PC-9 (cell line): ENCODE measurements around the gene SVOP. TPM values are rescaled to one million over a fixed set of nuclear protein-coding genes. Genes with fewer than 3 reads are reported as not detected.
"Not testable (repeated sequence)": the region's sequence is repeated elsewhere in the genome, so short reads cannot be mapped to it uniquely, and the experiment has no call there.

Experiments used
- BruUV-seq: library from RNA; stranded (reverse); fragments of 400-500 nt; replicated peaks from 2 replicates; lab custom pipeline; 2021; lab: Mats Ljungman, UMichigan
- CTCF ChIA-PET: fragments of 300-600 bp; sonication (Branson Sonifier 250); formaldehyde crosslinking; loops from one replicate; lab custom pipeline; 2022; ENCODE audit warnings: antibody characterized with exemption; lab: Charles Lee
- POLR2A ChIA-PET: fragments of 300-600 bp; sonication (Branson Sonifier 250); formaldehyde crosslinking; loops from one replicate; lab custom pipeline; 2022; ENCODE audit warnings: antibody characterized with exemption; ENCODE audit not compliant: unreplicated experiment; lab: Charles Lee
- DNase-seq, 2 experiments: peaks; one replicate each; pipeline versions ENCODE4 v3.0.0 to v3.0.0-alpha.2; 2015 to 2022; ENCODE audit warnings: mixed read lengths in 1 of 2
- H2AFZ ChIP-seq: fragments of 200-600 bp; sonication (generic); 2 replicates; pipeline ENCODE4 v1.8.1; 2017; ENCODE audit warnings: antibody characterized with exemption
- H3F3A ChIP-seq: fragments of 200-600 bp; sonication (generic); 2 replicates; pipeline ENCODE4 v1.8.1; 2017; ENCODE audit warnings: antibody characterized with exemption, mild to moderate bottlenecking, low read depth; ENCODE audit not compliant: insufficient read depth
- H3K27ac ChIP-seq: fragments of 200-600 bp; sonication (generic); 2 replicates; pipeline ENCODE4 v1.6.1; 2016; ENCODE audit warnings: mixed run types
- H3K27me3 ChIP-seq: fragments of 200-600 bp; sonication (generic); 2 replicates; pipeline ENCODE4 v1.6.1; 2016; ENCODE audit warnings: low read depth, mixed run types; ENCODE audit not compliant: insufficient read depth
- H3K36me3 ChIP-seq: fragments of 200-600 bp; sonication (generic); 2 replicates; pipeline ENCODE4 v1.6.1; 2016; ENCODE audit warnings: low read depth, mixed run types
- H3K4me1 ChIP-seq: fragments of 200-600 bp; sonication (generic); replicated peaks from 2 replicates; pipeline ENCODE4 v1.6.1; 2016; ENCODE audit warnings: mixed run types; ENCODE audit not compliant: insufficient read depth
- H3K4me2 ChIP-seq: fragments of 200-600 bp; sonication (generic); 2 replicates; pipeline ENCODE4 v1.6.1; 2017; ENCODE audit warnings: mixed run types
- H3K4me3 ChIP-seq: fragments of 200-600 bp; sonication (generic); 2 replicates; pipeline ENCODE4 v1.6.1; 2016; ENCODE audit warnings: mixed run types
- H3K79me2 ChIP-seq: fragments of 200-600 bp; sonication (generic); 2 replicates; pipeline ENCODE4 v1.6.1; 2017; ENCODE audit warnings: low read depth, mixed run types
- H3K9me2 ChIP-seq: fragments of 200-600 bp; sonication (generic); 2 replicates; pipeline ENCODE4 v1.8.1; 2017; ENCODE audit warnings: mild to moderate bottlenecking; ENCODE audit not compliant: insufficient read depth
- H3K9me3 ChIP-seq: fragments of 200-600 bp; sonication (generic); 2 replicates; pipeline ENCODE4 v1.8.1; 2016; ENCODE audit warnings: low read depth; ENCODE audit not compliant: insufficient read depth
- H4K20me1 ChIP-seq: fragments of 200-600 bp; sonication (generic); 2 replicates; pipeline ENCODE4 v1.8.1; 2017; ENCODE audit not compliant: insufficient read depth
- CTCF ChIP-seq: fragments of 200-600 bp; sonication (generic); conservative IDR thresholded peaks from 2 replicates; pipeline ENCODE4 v1.6.1; 2017; ENCODE audit warnings: mixed run types, antibody characterized with exemption, mild to moderate bottlenecking, moderate library complexity
- EZH2 ChIP-seq: fragments of 200-600 bp; sonication (generic); IDR thresholded peaks from 2 replicates; pipeline ENCODE4 v1.8.0; 2017; ENCODE audit warnings: antibody characterized with exemption, low read depth
- intact Hi-C: fragments of 100-400 bp; cut with micrococcal nuclease; formaldehyde crosslinking; loops from one replicate; pipeline ENCODE4 v1.10.0; 2022; ENCODE audit not compliant: unreplicated experiment
- total RNA-seq: library from RNA; stranded (reverse); gene quantifications from 2 replicates; pipeline ENCODE4 v1.2.3, GENCODE V29; 2021

SVOP gene
- total RNA-seq, 1 experiment from 2014 or later: not detected

GRCh38 chr12:108859923-108860291, 161.0 kb downstream of the SVOP start:
- no peak for DNase-seq
- intact Hi-C loops: loop anchor here (2.0 to 5.0 kb wide), 3 partner anchors 91 to 192 kb away; partner anchors contain the start of genes CORO1C and USP30
- ChIA-PET CTCF (no interaction called here), POLR2A (no interaction called here)
- Histone ChIP-seq H3K36me3 (no peaks in the 10 kb centered on the region), H3K4me3 (no peak overlapping the region), H3F3A (peaks cover 15% of the 10 kb centered on the region), H3K27ac (no peak overlapping the region), H3K4me2 (no peak overlapping the region), H3K27me3 (no peaks in the 10 kb centered on the region), H2AFZ (no peak overlapping the region), H3K4me1 (peaks cover 24% of the 10 kb centered on the region), H3K9me3 (no peaks in the 10 kb centered on the region), H3K79me2 (peaks cover 22% of the 10 kb centered on the region), H4K20me1 (no peaks in the 10 kb centered on the region), H3K9me2 (no peaks in the 10 kb centered on the region)
- no peak for TF ChIP-seq EZH2
- TF ChIP-seq CTCF: no peak
- no TSS peak for BruUV-seq

GRCh38 chr12:108859141-108859922, 161.5 kb downstream of the SVOP start:
- H3K9me3 ChIP-seq, H3K27ac ChIP-seq, H3K9me2 ChIP-seq, H3K4me3 ChIP-seq, POLR2A ChIA-PET, H4K20me1 ChIP-seq, H3K4me2 ChIP-seq, DNase-seq, BruUV-seq, H2AFZ ChIP-seq, H3K27me3 ChIP-seq, H3K36me3 ChIP-seq: not testable (repeated sequence)
- intact Hi-C loops: loop anchor here (2.0 to 5.0 kb wide), 3 partner anchors 91 to 193 kb away; partner anchors contain the start of genes CORO1C and USP30
- peaks cover 30% of the 10 kb centered on the region for H3K4me1 ChIP-seq
- H3K79me2 ChIP-seq: peaks cover 26% of the 10 kb centered on the region
- CTCF ChIA-PET: interaction anchor here (0.6 kb wide), 1 partner anchor 27 kb away, joined by 3 read pairs; no protein-coding TSS in a partner anchor
- peaks cover 19% of the 10 kb centered on the region for H3F3A ChIP-seq

GRCh38 chr12:108858311-108859074, 162.4 kb downstream of the SVOP start:
- Histone ChIP-seq H3K9me3 (no peaks in the 10 kb centered on the region), H3K79me2 (peaks cover 34% of the 10 kb centered on the region), H3K4me1 (peaks cover 38% of the 10 kb centered on the region), H3K27ac (no peak overlapping the region), H2AFZ (peak overlapping the region; percentile 83; the same call in 1 of the 2 replicates), H3K4me2 (peak overlapping the region; percentile 74), H3K36me3 (no peaks in the 10 kb centered on the region), H3K9me2 (no peaks in the 10 kb centered on the region), H3K27me3 (no peaks in the 10 kb centered on the region), H3K4me3 (peak overlapping the region; percentile 83; the same call in 1 of the 2 replicates), H4K20me1 (no peaks in the 10 kb centered on the region), H3F3A (peaks cover 27% of the 10 kb centered on the region)
- no peak for TF ChIP-seq EZH2
- TF ChIP-seq CTCF: no peak
- ChIA-PET POLR2A (interaction anchor here (0.6 kb wide), 1 partner anchor 20 kb away, joined by 3 read pairs; no protein-coding TSS in a partner anchor), CTCF (interaction anchor here (0.6 kb wide), 1 partner anchor 26 kb away, joined by 3 read pairs; no protein-coding TSS in a partner anchor)
- no TSS peak for BruUV-seq
- intact Hi-C loops: loop anchor here (2.0 to 5.0 kb wide), 3 partner anchors 92 to 194 kb away; partner anchors contain the start of genes CORO1C and USP30
- DNase-seq: no peak

Other genes starting within 250 kb of the SVOP start
- gene SSH1, start 163.5 kb downstream of the SVOP start, total RNA-seq: 54.5 and 62.1 TPM in 2 replicates
- not detected in 2 replicates for gene DAO, start 141.0 kb downstream of the SVOP start, total RNA-seq
- 12.0 and 12.5 TPM in 2 replicates for gene USP30, start 31.5 kb upstream of the SVOP start, total RNA-seq
- 14.9 and 15.2 TPM in 2 replicates for gene ALKBH2, start 72.4 kb upstream of the SVOP start, total RNA-seq
- 52.5 and 54.9 TPM in 2 replicates for gene UNG, start 76.5 kb upstream of the SVOP start, total RNA-seq
- 13.8 and 15.1 TPM in 2 replicates for gene ACACB, start 95.5 kb upstream of the SVOP start, total RNA-seq